HepG2 (cell line): ENCODE measurements around the gene PLEKHA6. TPM values are rescaled to one million over a fixed set of nuclear protein-coding genes. Genes with fewer than 3 reads are reported as not detected.

ENCODE experiments used
- DNMT1 ChIP-seq: sonication (generic); formaldehyde crosslinking; IDR thresholded peaks from 2 replicates; pipeline ENCODE4 v1.5.1; 2020; ENCODE audit warnings: mild to moderate bottlenecking, missing genetic modification reagents
- FOXJ3 ChIP-seq: sonication (generic); formaldehyde crosslinking; IDR thresholded peaks from 2 replicates; pipeline ENCODE4 v1.4.0; 2020; ENCODE audit warnings: missing genetic modification reagents, mild to moderate bottlenecking, borderline replicate concordance
- ISL2 ChIP-seq: sonication (generic); formaldehyde crosslinking; IDR thresholded peaks from 2 replicates; pipeline ENCODE4 v1.5.0; 2020; ENCODE audit warnings: missing genetic modification reagents
- ONECUT2 ChIP-seq: sonication (generic); formaldehyde crosslinking; IDR thresholded peaks from 2 replicates; pipeline ENCODE4 v1.4.0; 2020; ENCODE audit warnings: missing genetic modification reagents
- RXRB ChIP-seq: IDR thresholded peaks from 2 replicates; pipeline ENCODE4 v1.6.1; 2016; ENCODE audit warnings: borderline replicate concordance, missing genetic modification reagents, missing compliant biosample characterization
- SMAD3 ChIP-seq: sonication (generic); formaldehyde crosslinking; IDR thresholded peaks from 2 replicates; pipeline ENCODE4 v1.4.0; 2020; ENCODE audit warnings: missing genetic modification reagents
- SNAPC2 ChIP-seq: sonication (generic); formaldehyde crosslinking; IDR thresholded peaks from 2 replicates; pipeline ENCODE4 v1.8.1; 2022; ENCODE audit warnings: mild to moderate bottlenecking, missing genetic modification reagents
- TFE3 ChIP-seq: IDR thresholded peaks from 2 replicates; pipeline ENCODE4 v1.6.1; 2016
- ZBTB1 ChIP-seq: sonication (generic); formaldehyde crosslinking; IDR thresholded peaks from 2 replicates; pipeline ENCODE4 v1.4.0; 2020; ENCODE audit warnings: missing genetic modification reagents, borderline replicate concordance
- ZC3H4 ChIP-seq: sonication (generic); formaldehyde crosslinking; IDR thresholded peaks from 2 replicates; pipeline ENCODE4 v1.4.0; 2020; ENCODE audit warnings: missing genetic modification reagents, borderline replicate concordance
- ZNF337 ChIP-seq: sonication (generic); formaldehyde crosslinking; IDR thresholded peaks from 2 replicates; pipeline ENCODE4 v1.5.1; 2020; ENCODE audit warnings: missing genetic modification reagents, low read depth, mild to moderate bottlenecking, borderline replicate concordance
- ZNF530 ChIP-seq: sonication (generic); formaldehyde crosslinking; IDR thresholded peaks from 2 replicates; pipeline ENCODE4 v1.5.0; 2020; ENCODE audit warnings: low read depth, mild to moderate bottlenecking, missing genetic modification reagents
- ZNF574 ChIP-seq: sonication (generic); formaldehyde crosslinking; IDR thresholded peaks from 2 replicates; pipeline ENCODE4 v1.4.0; 2020; ENCODE audit warnings: missing genetic modification reagents
- ZNF652 ChIP-seq: IDR thresholded peaks from 2 replicates; pipeline ENCODE4 v1.6.1; 2016; ENCODE audit warnings: low read depth, borderline replicate concordance
- ZNF674 ChIP-seq: sonication (generic); formaldehyde crosslinking; IDR thresholded peaks from 2 replicates; pipeline ENCODE4 v1.5.0; 2020; ENCODE audit warnings: low read depth, mild to moderate bottlenecking, missing genetic modification reagents
- ZNF773 ChIP-seq: sonication (generic); formaldehyde crosslinking; IDR thresholded peaks from 2 replicates; pipeline ENCODE4 v1.4.0; 2020; ENCODE audit warnings: missing genetic modification reagents, borderline replicate concordance
- ZNF816 ChIP-seq: sonication (generic); formaldehyde crosslinking; IDR thresholded peaks from 2 replicates; pipeline ENCODE4 v1.8.0; 2022; ENCODE audit warnings: missing genetic modification reagents, mild to moderate bottlenecking, borderline replicate concordance
- ZNF878 ChIP-seq: sonication (generic); formaldehyde crosslinking; IDR thresholded peaks from 2 replicates; pipeline ENCODE4 v1.8.1; 2023; ENCODE audit warnings: mild to moderate bottlenecking, missing genetic modification reagents, moderate library complexity
- polyA plus RNA-seq, 8 experiments: library from polyadenylated mRNA; depleted of rRNA in 3 of 8; stranded (reverse) in 7 of 8; unstranded in 1 of 8; fragments of >200 nt; fragmentation: Illumina TruSeq in 4 of 8; extraction: Trizol in 4 of 8; gene quantifications; 2 replicates each; pipeline versions ENCODE4 v1.2.1 to v1.2.3, GENCODE V29; 2011 to 2016; ENCODE audit warnings: low read depth in 4 of 8, missing spikeins in 1 of 8, mixed read lengths in 1 of 8; ENCODE audit not compliant: insufficient read depth in 1 of 8
- total RNA-seq, 5 experiments: library from RNA; depleted of rRNA; stranded (reverse); fragments of >200 nt; fragmentation: Illumina TruSeq; extraction: Trizol; gene quantifications; 2 replicates each; pipeline ENCODE4 v1.2.3, GENCODE V29; 2016; ENCODE audit warnings: low read depth in 1 of 5
- TF ChIP-seq, protein P1 (sequence below): sonication (generic); formaldehyde crosslinking; IDR thresholded peaks from 2 replicates; pipeline ENCODE4 v1.4.0; 2020; ENCODE audit warnings: missing genetic modification reagents
- TF ChIP-seq, protein P2 (sequence below): sonication (generic); formaldehyde crosslinking; IDR thresholded peaks from 2 replicates; pipeline ENCODE4 v1.8.1; 2023; ENCODE audit warnings: missing genetic modification reagents, mild to moderate bottlenecking, borderline replicate concordance

PLEKHA6 gene
- total and polyA plus RNA-seq, 2 of the 13 experiments (the other 11 are each of a cell fraction or from before 2014, with no cell fraction given): 5.3 to 11.4 TPM

GRCh38 chr1:204254031-204254661 is 105.6 kb downstream of the PLEKHA6 start (continued):
- TF ChIP-seq ZNF652 (CRISPR knock-in tag): peak; percentile 31; the same call in 1 of the 2 replicates
- TF ChIP-seq TFE3 (CRISPR knock-in tag): peak; percentile 98
- no peak for TF ChIP-seq ZBTB1
- TF ChIP-seq, protein P1, sequence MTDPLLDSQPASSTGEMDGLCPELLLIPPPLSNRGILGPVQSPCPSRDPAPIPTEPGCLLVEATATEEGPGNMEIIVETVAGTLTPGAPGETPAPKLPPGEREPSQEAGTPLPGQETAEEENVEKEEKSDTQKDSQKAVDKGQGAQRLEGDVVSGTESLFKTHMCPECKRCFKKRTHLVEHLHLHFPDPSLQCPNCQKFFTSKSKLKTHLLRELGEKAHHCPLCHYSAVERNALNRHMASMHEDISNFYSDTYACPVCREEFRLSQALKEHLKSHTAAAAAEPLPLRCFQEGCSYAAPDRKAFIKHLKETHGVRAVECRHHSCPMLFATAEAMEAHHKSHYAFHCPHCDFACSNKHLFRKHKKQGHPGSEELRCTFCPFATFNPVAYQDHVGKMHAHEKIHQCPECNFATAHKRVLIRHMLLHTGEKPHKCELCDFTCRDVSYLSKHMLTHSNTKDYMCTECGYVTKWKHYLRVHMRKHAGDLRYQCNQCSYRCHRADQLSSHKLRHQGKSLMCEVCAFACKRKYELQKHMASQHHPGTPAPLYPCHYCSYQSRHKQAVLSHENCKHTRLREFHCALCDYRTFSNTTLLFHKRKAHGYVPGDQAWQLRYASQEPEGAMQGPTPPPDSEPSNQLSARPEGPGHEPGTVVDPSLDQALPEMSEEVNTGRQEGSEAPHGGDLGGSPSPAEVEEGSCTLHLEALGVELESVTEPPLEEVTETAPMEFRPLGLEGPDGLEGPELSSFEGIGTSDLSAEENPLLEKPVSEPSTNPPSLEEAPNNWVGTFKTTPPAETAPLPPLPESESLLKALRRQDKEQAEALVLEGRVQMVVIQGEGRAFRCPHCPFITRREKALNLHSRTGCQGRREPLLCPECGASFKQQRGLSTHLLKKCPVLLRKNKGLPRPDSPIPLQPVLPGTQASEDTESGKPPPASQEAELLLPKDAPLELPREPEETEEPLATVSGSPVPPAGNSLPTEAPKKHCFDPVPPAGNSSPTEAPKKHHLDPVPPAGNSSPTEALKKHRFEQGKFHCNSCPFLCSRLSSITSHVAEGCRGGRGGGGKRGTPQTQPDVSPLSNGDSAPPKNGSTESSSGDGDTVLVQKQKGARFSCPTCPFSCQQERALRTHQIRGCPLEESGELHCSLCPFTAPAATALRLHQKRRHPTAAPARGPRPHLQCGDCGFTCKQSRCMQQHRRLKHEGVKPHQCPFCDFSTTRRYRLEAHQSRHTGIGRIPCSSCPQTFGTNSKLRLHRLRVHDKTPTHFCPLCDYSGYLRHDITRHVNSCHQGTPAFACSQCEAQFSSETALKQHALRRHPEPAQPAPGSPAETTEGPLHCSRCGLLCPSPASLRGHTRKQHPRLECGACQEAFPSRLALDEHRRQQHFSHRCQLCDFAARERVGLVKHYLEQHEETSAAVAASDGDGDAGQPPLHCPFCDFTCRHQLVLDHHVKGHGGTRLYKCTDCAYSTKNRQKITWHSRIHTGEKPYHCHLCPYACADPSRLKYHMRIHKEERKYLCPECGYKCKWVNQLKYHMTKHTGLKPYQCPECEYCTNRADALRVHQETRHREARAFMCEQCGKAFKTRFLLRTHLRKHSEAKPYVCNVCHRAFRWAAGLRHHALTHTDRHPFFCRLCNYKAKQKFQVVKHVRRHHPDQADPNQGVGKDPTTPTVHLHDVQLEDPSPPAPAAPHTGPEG (CRISPR knock-in tag): no peak
- TF ChIP-seq ZNF878: peak; percentile 78
- TF ChIP-seq ISL2: peak; percentile 75
- TF ChIP-seq ZC3H4 (CRISPR knock-in tag): no peak
- TF ChIP-seq ONECUT2 (CRISPR knock-in tag): peak; percentile 83
- TF ChIP-seq ZNF674 (CRISPR knock-in tag): no peak
- TF ChIP-seq FOXJ3 (CRISPR knock-in tag): peak; percentile 88
- no peak for TF ChIP-seq DNMT1 (CRISPR knock-in tag)
- no peak for TF ChIP-seq ZNF773 (CRISPR knock-in tag)
- no peak for TF ChIP-seq SNAPC2
- TF ChIP-seq, protein P2, sequence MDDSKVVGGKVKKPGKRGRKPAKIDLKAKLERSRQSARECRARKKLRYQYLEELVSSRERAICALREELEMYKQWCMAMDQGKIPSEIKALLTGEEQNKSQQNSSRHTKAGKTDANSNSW (CRISPR knock-in tag): no peak
- TF ChIP-seq ZNF574: peak; percentile 86
- TF ChIP-seq ZNF337 (CRISPR knock-in tag): no peak
- peak; percentile 63; the same call in 1 of the 2 replicates for TF ChIP-seq RXRB (CRISPR knock-in tag)
- no peak for TF ChIP-seq ZNF530 (CRISPR knock-in tag)
- peak; percentile 41; the same call in 1 of the 2 replicates for TF ChIP-seq SMAD3
- TF ChIP-seq ZNF816 (CRISPR knock-in tag): peak; percentile 70; the same call in 1 of the 2 replicates
